Cerebellar cortex (tissue), 1 donor: ENCODE measurements around the gene BACE1-AS.

Experiments used
- DNase-seq: peaks from one replicate; pipeline ENCODE4 v3.0.0-alpha.2; 2015; ENCODE audit warnings: low spot score

BACE1-AS gene

DNA sequence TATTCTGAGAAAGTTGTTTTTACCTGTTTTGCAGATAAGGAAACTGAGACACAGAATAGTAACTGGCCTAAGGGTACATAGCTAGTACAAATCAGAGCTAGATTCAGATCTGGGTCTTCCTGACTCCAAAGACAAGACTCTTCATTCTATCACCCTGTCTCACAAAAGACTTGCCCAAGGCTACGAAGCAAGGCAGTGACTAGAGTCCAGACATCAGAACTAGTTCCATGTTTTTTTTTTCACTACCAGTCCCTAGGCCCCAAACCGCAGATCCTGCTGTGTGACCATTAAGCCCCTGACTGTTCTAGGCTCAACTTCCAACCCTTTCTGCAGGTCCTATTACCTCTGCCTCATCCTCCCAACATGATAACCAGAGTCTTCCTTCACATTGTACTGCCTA is 1.5 kb downstream of the BACE1-AS start:
- no peak for DNase-seq

GRCh38 chr11:117295438-117296137 is 4.4 kb downstream of the BACE1-AS start:
- no peak for DNase-seq

- DNase-seq: no peak
These were observed 5.7 kb downstream of the BACE1-AS start for GRCh38 chr11:117296881-117297280.

GRCh38 chr11:117298195-117298594 is 7.0 kb downstream of the BACE1-AS start:
- no peak for DNase-seq

DNA sequence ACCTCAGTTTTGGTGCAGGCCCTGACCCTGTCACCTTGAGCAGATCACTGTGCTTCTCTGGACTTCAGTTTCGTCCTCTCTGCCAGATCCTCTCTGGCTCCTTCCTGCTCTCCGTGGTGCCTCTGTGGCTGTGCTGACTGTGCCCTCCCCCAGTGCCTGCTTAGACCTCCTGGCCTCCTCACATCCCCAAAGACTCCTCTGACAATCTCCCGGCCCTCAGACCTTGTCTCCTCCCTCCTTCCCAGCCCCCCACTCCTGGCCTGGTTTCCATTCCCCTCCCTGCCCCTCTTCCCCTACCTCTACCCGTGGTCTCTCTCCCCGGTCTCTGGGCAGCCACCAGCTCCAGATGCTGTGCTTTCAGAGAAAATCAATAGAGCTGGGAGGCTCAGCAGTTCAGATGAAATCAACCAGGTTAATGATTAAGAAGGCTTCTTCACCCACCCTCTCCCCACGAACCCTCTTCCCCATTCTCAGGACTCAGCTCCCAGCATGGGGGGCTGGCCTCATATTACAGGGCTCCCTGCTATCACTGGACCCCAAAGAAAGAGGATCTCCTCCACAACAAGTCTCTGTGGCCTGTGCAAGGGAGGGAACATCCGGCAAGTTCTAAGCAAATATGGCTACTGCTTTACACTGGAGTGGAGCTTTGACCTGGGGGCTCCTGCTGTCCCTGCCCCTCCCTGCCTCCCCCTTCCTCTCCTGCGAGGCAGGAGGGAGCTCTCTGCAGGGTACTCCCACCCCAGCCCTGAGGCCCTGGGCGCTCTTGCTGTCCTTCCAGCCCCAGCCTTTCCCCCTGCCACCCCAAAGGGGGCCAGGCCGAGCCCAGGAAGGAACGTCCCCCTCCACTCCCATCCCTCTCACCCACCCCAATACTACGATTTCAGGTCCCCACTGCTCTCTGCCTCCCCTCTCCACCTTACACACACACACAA is 8.5 kb downstream of the BACE1-AS start:
- no peak for DNase-seq

GRCh38 chr11:117300283-117300663 is 9.1 kb downstream of the BACE1-AS start:
- peak; percentile 23 for DNase-seq

DNA sequence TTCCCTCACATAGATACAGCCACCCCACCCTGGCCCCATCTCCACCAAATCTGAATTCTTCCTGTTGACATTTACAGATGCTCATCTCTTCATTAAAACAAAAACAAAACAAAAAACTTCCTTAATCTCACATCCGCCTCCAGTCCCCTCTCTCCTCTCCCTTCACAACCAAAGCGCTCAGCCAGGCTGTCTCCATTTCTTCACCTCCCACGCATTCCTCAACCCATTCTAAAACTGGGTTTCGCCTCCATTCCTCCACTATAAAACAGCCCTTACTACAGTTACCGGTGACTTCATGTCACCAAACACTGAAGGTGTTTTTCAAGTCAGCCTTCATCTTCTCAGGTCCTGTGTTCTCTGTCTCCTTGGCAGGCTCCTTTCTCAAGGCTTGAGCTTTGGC is 9.6 kb downstream of the BACE1-AS start:
- DNase-seq: peak; percentile 14

GRCh38 chr11:117302228-117302627 is 11.1 kb downstream of the BACE1-AS start:
- DNase-seq: no peak

DNA sequence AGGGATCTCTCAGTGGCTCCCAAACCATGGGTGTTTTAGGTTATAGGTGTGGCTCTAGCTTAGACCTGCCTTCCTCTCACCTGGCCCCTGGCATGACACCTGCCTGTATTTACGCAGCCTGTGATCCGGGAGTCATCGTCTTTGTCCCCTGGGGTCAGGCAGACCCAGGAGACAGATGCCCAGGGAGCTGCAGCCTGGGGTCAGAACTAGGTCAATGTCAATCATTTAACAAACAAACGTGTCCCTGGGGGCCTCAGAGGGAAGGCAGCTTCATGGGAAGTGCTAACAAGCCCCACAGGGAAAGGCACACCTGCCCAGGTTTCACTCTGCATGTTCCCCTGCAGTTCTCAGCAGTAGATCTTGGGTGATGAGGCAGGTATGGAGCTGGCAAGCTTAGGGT is 12.0 kb downstream of the BACE1-AS start:
- no peak for DNase-seq

DNA sequence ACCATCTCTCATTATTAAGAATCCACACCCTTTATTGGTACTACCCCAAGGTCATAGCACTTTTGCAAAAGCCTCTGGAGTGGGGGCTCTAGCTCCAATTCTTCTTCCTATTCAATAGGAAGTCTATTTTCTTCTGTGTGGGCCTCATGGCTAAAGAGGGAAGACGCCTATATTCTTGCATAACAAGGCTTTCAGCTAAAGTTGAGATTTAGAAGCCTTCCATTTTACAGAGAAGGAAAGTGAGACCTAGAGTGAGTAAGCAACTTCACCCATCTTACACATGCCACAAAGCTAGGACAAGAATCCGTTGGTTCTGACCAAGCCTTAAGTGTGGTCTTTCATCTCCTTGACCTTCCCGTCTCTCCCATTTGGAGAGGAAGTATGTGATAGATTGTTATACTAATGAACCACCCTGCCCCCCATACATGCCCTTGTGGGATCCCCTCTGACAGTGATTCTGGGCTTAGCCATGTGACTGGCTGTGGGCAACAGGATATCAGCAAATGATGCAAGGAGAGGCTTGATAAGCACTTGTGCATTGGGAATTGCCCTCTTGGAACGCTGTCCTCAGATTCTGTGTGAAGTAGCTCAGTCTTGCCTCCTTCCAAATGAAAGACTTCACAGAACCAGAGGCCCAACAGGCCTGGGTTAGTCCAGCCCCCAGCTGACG is 12.6 kb downstream of the BACE1-AS start:
- no peak for DNase-seq

DNA sequence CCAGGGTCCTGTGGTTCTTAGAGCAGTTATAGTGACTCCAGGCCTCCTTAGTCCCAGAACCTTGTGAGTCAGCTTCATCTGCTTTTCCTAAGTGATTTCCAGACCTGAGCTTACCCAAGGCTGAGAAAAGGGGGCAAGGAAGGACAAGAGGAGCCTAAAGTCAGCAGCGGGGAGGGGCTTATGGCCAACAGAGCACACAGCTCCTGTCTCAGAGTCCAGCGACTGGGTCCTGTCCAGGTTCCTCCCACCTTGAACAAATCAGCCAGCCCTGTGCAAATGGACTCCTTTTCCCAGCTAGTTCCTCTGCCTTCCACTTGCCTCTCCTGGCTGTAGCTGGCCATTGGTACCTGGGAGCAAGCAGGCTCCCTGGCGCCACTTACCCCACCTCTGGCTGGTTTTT is 14.0 kb downstream of the BACE1-AS start:
- DNase-seq: no peak

DNA sequence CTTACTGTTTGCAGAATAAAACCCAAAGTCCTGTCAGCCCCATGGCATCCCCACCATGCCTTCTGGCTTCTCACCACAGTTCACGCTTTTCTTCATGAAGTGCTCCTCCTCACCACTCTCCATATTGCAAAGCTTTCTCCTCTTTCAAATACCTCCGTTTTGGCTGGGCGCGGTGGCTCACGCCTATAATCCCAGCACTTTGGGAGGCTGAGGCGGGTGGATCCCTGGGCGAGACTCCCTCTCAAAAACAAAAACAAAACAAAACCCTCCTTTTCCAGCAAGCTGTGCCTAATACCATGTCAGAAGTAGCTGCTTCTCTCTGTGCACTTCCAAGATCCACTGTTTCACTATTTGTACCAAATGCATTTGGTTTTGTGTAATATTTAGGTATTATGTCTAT is 18.2 kb downstream of the BACE1-AS start:
- DNase-seq: no peak

GRCh38 chr11:117313091-117313490 is 21.9 kb downstream of the BACE1-AS start:
- no peak for DNase-seq

GRCh38 chr11:117313828-117314768 is 23.0 kb downstream of the BACE1-AS start:
- no peak for DNase-seq

DNA sequence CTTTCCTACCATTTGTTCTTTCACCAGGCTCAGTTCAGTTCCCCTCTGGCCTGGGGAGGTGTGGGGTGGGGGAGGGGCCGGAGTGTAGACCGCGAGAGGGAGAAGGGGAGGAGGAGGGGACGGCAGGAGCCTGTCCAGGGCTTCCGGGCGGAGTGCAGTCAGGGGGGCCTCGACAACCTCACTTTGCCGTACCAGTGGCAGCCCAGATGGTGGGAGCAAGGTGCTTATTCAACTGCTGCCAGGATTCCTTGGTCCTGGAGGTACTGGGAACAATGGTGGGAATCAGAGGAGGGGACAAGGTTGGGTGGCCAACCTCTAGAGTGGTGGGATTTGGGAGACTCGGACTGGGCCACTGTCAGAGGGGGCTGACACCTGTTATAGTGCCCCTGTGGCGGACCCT is 23.7 kb downstream of the BACE1-AS start:
- no peak for DNase-seq

GRCh38 chr11:117315285-117316196 is 24.4 kb downstream of the BACE1-AS start:
- no peak for DNase-seq

DNA sequence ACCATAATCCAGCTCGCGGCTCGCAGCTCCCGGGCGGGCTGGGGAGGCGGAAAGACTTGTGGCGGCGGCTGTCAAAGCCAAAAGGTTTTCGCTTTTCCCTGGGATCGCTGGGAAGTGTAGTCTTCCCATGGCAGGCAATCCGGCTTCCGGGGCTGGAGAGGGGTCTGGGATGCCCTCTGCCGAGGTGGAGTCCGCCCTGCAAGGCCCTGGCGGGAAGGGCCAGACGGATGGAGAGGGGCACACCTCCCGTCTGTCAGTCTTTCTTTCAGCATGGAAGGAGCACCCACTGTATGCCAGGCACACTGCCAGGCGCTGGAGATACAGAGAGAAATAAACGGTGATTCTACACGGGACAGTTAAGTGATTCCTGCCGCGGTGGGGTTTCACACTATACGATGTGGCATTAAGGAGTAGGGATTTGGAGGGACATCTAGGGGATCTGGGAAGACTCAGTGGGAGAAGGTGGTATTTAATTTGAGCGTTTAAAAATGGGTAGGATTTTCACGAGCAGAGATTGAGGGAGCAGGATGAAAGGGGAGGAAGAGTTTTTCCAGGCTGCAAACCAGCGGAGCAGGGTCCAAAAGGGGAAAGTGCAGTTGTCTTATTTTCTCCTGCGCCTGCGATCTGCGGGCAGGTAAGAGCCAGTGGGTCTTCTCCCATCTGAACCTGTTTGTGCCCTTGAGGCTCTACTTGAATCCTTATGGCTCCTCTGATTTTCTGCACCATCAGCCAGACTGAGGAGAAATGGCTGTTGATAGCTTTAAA is 25.2 kb downstream of the BACE1-AS start, which contains the start of gene BACE1:
TSS of gene BACE1 (minus strand) at position 60 of the 765 bp plus-strand sequence. CDS start 461 bp downstream, outside the sequence.
- peak; percentile 96 for DNase-seq

- no peak for DNase-seq
These were observed 27.6 kb downstream of the BACE1-AS start for GRCh38 chr11:117318738-117319137.

DNA sequence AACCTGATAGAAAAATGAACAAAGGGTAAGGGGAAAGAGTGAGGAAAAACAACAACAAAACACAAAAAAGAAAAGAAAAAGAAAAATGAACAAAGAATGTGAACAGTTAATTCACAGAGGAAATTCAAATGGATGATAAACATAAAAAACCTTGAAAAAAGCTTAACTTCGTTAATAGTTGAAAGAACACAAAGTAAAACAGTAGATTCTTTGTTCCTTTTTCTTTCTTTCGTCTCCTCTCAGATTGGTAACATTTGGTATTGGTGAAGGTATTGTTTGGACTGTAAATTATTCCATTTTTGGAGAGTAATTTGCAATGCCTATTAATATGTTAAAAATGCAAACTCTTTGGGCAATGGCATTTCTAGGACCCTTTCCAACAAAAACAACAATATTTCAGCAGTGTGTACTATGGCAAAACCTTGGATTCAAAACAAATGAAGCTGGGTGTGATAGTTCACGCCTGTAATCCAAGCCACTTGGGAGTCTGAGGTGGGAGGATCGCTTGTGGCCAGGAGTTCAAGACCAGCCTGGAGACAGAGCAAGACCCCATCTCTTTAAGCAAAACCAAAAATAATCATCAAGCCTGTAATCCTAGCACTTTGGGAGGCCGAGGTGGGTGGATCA is 28.2 kb downstream of the BACE1-AS start:
- no peak for DNase-seq
